Measurements from ENCODE around the gene NRL.

DNA sequence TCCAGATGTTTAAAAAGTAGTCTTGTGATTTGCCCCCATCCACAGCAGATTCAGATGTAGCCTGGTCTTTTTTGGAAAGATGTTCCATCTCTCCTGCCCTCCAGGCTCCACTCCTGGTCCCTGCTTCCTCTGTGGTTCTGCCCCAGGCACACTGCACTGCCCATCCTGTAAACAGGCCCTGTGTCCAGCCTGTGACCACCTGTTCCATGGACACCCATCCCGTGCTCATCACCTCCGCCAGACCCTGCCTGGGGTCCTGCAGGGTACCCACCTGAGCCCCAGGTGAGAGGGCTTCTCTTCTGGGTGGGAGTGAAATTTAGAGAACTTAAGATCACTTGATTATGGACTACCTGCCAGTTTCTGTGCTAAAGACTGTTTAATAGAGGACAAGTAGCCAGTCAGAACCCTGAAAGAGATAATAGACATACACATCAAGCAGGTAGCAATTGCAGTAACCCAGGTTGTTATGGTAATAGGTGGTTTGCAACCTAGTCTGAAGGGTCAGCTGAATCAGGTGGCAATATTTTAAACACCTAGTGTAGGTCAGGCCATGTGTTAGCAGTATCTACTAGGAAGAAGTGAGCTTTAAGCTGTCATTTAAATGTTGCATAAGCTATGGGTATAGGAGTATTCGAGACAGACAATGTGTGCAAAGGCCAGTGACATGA is 34.7 kb upstream of the NRL start:
- no peak for TF ChIP-seq CTCF (conservative IDR thresholded peaks at IDR 0.05; ENCODE audit: low read length)
- no peak for TF ChIP-seq EZH2phosphoT487 (IDR thresholded peaks at IDR 0.05; ENCODE audit: borderline replicate concordance, low read depth, low read length)
